HepG2 (cell line): ENCODE results near the gene TBCD. TPM values are rescaled to one million over a fixed set of nuclear protein-coding genes. Genes with fewer than 3 reads are reported as not detected.
A peak's percentile ranks its signal among the peaks of the same experiment; 100 is the strongest.

Experiments used
- ATAC-seq: fragments of 200-7000 bp; cut with Tn5 transposase; 3 replicates; pipeline ENCODE4 v1.9.1; 2020; ENCODE audit warnings: mild to moderate bottlenecking, moderate library complexity
- BruUV-seq: library from RNA; stranded (reverse); fragments of 400-500 nt; replicated peaks from 2 replicates; lab custom pipeline; 2021; lab: Mats Ljungman, UMichigan
- CTCF ChIA-PET: fragments of 300-600 bp; formaldehyde crosslinking; extraction: SDS; loops from one replicate; lab custom pipeline; 2021; ENCODE audit warnings: low total read pairs, inconsistent platforms, low intra/inter-chr PET ratio; lab: Yijun Ruan, JAX
- POLR2A ChIA-PET: fragments of 350-600 bp; sonication (Branson Sonifier 250); formaldehyde crosslinking; loops from one replicate; lab custom pipeline; 2020; ENCODE audit warnings: antibody characterized with exemption, inconsistent platforms; lab: Yijun Ruan, JAX
- DNase-seq: peaks from one replicate; pipeline ENCODE4 v3.0.0-alpha.2; 2015; ENCODE audit warnings: low spot score
- FAIRE-seq: peaks from 3 replicates; lab custom pipeline; 2011; peaks lifted over from hg19 to GRCh38; lab: Jason Lieb, UNC
- H2AFZ ChIP-seq: one replicate; pipeline ENCODE4 v1.6.1; 2011; ENCODE audit warnings: low read length, inconsistent platforms
- H3K27ac ChIP-seq: fragments of 300-600 bp; 3 replicates; pipeline ENCODE4 v1.8.0; 2011; ENCODE audit warnings: mixed run types, mild to moderate bottlenecking, mixed read lengths, low read length, inconsistent platforms; ENCODE audit not compliant: insufficient read depth; ENCODE audit errors: extremely low read length
- H3K27me3 ChIP-seq, 2 experiments: fragments of 200-600 bp in 1 of 2; 2 replicates in 1 of 2; 3 replicates in 1 of 2; pipeline versions ENCODE4 v1.6.0 to v1.8.0; 2011; ENCODE audit warnings: low read length in 2 of 2, mild to moderate bottlenecking in 2 of 2, moderate library complexity in 2 of 2, inconsistent platforms in 1 of 2; ENCODE audit not compliant: insufficient read depth in 2 of 2, control insufficient read depth in 1 of 2
- H3K36me3 ChIP-seq, 2 experiments: fragments of 200-600 bp in 1 of 2; replicated peaks in 1 of 2; 2 replicates in 1 of 2; 3 replicates in 1 of 2; pipeline versions ENCODE4 v1.5.1 to v1.8.0; 2011; ENCODE audit warnings: low read length in 2 of 2, inconsistent platforms in 1 of 2; ENCODE audit not compliant: insufficient read depth in 2 of 2, control insufficient read depth in 1 of 2
- H3K4me1 ChIP-seq: 2 replicates; pipeline ENCODE4 v1.5.1; 2012; ENCODE audit warnings: low read length, inconsistent platforms; ENCODE audit not compliant: insufficient read depth
- H3K4me2 ChIP-seq: 2 replicates; pipeline ENCODE4 v1.6.0; 2011; ENCODE audit warnings: low read depth, low read length, inconsistent platforms
- H3K4me3 ChIP-seq, 3 experiments: fragments of 200-600 bp in 1 of 3; sonication (generic), shearing (Covaris generic) in 1 of 3; replicated peaks in 1 of 3; 2 replicates each; pipeline ENCODE4 v1.5.1; 2011 to 2016; ENCODE audit warnings: low read length in 3 of 3, inconsistent platforms in 2 of 3, low read depth in 2 of 3, mild to moderate bottlenecking in 2 of 3, control low read depth in 1 of 3, mixed read lengths in 1 of 3; ENCODE audit not compliant: insufficient read depth in 1 of 3
- H3K79me2 ChIP-seq: one replicate; pipeline ENCODE4 v1.6.1; 2011; ENCODE audit warnings: low read length, inconsistent platforms; ENCODE audit not compliant: insufficient read depth
- H3K9ac ChIP-seq: 2 replicates; pipeline ENCODE4 v1.6.0; 2011; ENCODE audit warnings: mild to moderate bottlenecking, low read depth, low read length, inconsistent platforms; ENCODE audit not compliant: insufficient read depth
- H3K9me3 ChIP-seq: 2 replicates; pipeline ENCODE4 v1.5.1; 2012; ENCODE audit warnings: mild to moderate bottlenecking, low read length
- H4K20me1 ChIP-seq: 2 replicates; pipeline ENCODE4 v1.6.0; 2011; ENCODE audit warnings: inconsistent platforms, mild to moderate bottlenecking, low read length, moderate library complexity; ENCODE audit not compliant: insufficient read depth
- ADNP ChIP-seq: sonication (generic); formaldehyde crosslinking; IDR thresholded peaks from 2 replicates; pipeline ENCODE4 v1.4.0; 2020; ENCODE audit warnings: missing genetic modification reagents
- CHD4 ChIP-seq: fragments of 200-600 bp; sonication (generic); IDR thresholded peaks from 2 replicates; pipeline ENCODE4 v1.7.0; 2017; ENCODE audit warnings: mild to moderate bottlenecking, low read length, borderline replicate concordance
- FOSL1 ChIP-seq: sonication (generic); formaldehyde crosslinking; IDR thresholded peaks from 2 replicates; pipeline ENCODE4 v1.9.0; 2021; ENCODE audit warnings: missing genetic modification reagents, borderline replicate concordance
- JUND ChIP-seq: sonication (generic); formaldehyde crosslinking; IDR thresholded peaks from 2 replicates; pipeline ENCODE4 v1.8.0; 2022; ENCODE audit warnings: mild to moderate bottlenecking, missing genetic modification reagents
- PRPF4 ChIP-seq: fragments of 200-400 bp; formaldehyde crosslinking; IDR thresholded peaks from 2 replicates; pipeline ENCODE4 v1.6.1; 2016; ENCODE audit warnings: low read length, low read depth; ENCODE audit not compliant: poor library complexity, severe bottlenecking
- REL ChIP-seq: sonication (generic); formaldehyde crosslinking; conservative IDR thresholded peaks from 2 replicates; pipeline ENCODE4 v1.8.0; 2022; ENCODE audit warnings: mild to moderate bottlenecking, missing genetic modification reagents, moderate library complexity
- ZBTB42 ChIP-seq: sonication (generic); formaldehyde crosslinking; IDR thresholded peaks from 2 replicates; pipeline ENCODE4 v1.5.0; 2020; ENCODE audit warnings: mild to moderate bottlenecking, missing genetic modification reagents
- ZFP82 ChIP-seq: sonication (generic); formaldehyde crosslinking; IDR thresholded peaks from 2 replicates; pipeline ENCODE4 v1.5.1; 2020; ENCODE audit warnings: mild to moderate bottlenecking, missing genetic modification reagents, borderline replicate concordance
- ZNF121 ChIP-seq: sonication (generic); formaldehyde crosslinking; IDR thresholded peaks from 2 replicates; pipeline ENCODE4 v1.5.0; 2020; ENCODE audit warnings: mild to moderate bottlenecking, missing genetic modification reagents
- ZNF337 ChIP-seq: sonication (generic); formaldehyde crosslinking; IDR thresholded peaks from 2 replicates; pipeline ENCODE4 v1.5.1; 2020; ENCODE audit warnings: missing genetic modification reagents, low read depth, mild to moderate bottlenecking, borderline replicate concordance
- WGBS: methylation state at CpG from one replicate; pipeline ENCODE4 v1.1.6; 2017; ENCODE audit warnings: low lambda C conversion rate; 5-methylcytosine and 5-hydroxymethylcytosine counted together
- in situ Hi-C: cut with HindIII; loops from 2 replicates; pipeline ENCODE4 v1.10.0; 2017; ENCODE audit warnings: low pct_unique_long_range_greater_than_20kb; ENCODE audit not compliant: extremely low pct_ligation_motif_present
- intact Hi-C: fragments of 100-400 bp; cut with micrococcal nuclease; formaldehyde crosslinking; loops from one replicate; pipeline ENCODE4 v1.10.0; 2022; ENCODE audit not compliant: unreplicated experiment
- polyA plus RNA-seq, 8 experiments: library from polyadenylated mRNA; depleted of rRNA in 3 of 8; stranded (reverse) in 7 of 8; unstranded in 1 of 8; fragments of >200 nt; fragmentation: Illumina TruSeq in 4 of 8; extraction: Trizol in 4 of 8; gene quantifications; 2 replicates each; pipeline versions ENCODE4 v1.2.1 to v1.2.3, GENCODE V29; 2011 to 2016; ENCODE audit warnings: low read depth in 4 of 8, missing spikeins in 1 of 8, mixed read lengths in 1 of 8; ENCODE audit not compliant: insufficient read depth in 1 of 8
- total RNA-seq, 5 experiments: library from RNA; depleted of rRNA; stranded (reverse); fragments of >200 nt; fragmentation: Illumina TruSeq; extraction: Trizol; gene quantifications; 2 replicates each; pipeline ENCODE4 v1.2.3, GENCODE V29; 2016; ENCODE audit warnings: low read depth in 1 of 5
- TF ChIP-seq, protein P1 (sequence below): sonication (generic); formaldehyde crosslinking; conservative IDR thresholded peaks from 2 replicates; pipeline ENCODE4 v1.8.0; 2022; ENCODE audit warnings: mild to moderate bottlenecking, moderate library complexity, missing genetic modification reagents
- TF ChIP-seq, protein P2 (sequence below): sonication (generic); formaldehyde crosslinking; IDR thresholded peaks from 2 replicates; pipeline ENCODE4 v1.5.1; 2020; ENCODE audit warnings: missing genetic modification reagents, mild to moderate bottlenecking, borderline replicate concordance
- TF ChIP-seq, protein P3 (sequence below): sonication (generic); formaldehyde crosslinking; IDR thresholded peaks from 2 replicates; pipeline ENCODE4 v1.5.1; 2020; ENCODE audit warnings: mild to moderate bottlenecking, missing genetic modification reagents, borderline replicate concordance

TBCD gene
- total and polyA plus RNA-seq, 2 of the 13 experiments (the other 11 are each of a cell fraction or from before 2014, with no cell fraction given): 33.9 to 54.8 TPM

DNA sequence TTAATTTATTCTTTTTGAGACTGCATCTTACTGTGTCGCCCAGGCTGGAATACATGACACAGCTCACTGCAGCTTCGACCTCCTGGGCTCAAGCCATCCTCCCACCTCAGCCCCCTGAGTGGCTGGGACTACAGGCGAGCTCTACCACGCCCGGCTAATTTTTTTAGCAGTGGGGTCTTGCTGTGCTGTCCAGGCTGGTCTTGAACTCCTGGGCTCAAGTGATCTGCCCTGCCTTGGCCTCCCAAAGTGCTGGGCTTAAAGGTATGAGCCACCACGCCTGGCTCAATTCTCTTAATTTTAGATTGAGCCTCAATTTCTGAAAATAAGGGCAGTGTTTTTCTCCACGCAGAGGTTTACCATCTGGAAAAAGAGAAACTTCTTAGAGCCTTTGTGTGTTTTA is 46.9 kb downstream of the TBCD start:
- Histone ChIP-seq H3K9me3 (no peaks in the 10 kb centered on the region), H3K36me3 (peaks cover 14 to 49% of the 10 kb centered on the region in 2 experiments), H3K4me1 (no peaks in the 10 kb centered on the region), H3K4me3 (no peak overlapping the region), H3K27me3 (no peaks in the 10 kb centered on the region), H3K4me2 (no peak overlapping the region), H3K79me2 (peaks cover 2% of the 10 kb centered on the region), H3K27ac (no peak overlapping the region), H2AFZ (no peak overlapping the region), H3K9ac (no peak overlapping the region), H4K20me1 (no peaks in the 10 kb centered on the region)
- intact Hi-C loops: no loop called here
- DNase-seq (no peak), FAIRE-seq (no peak), ATAC-seq (no peak)
- TF ChIP-seq REL (CRISPR knock-in tag): no peak
- peak; percentile 66 for TF ChIP-seq ZNF121 (CRISPR knock-in tag)
- TF ChIP-seq ADNP: no peak
- no TSS peak for BruUV-seq
- ChIA-PET POLR2A (no interaction called here), CTCF (no interaction called here)
- in situ Hi-C loops: no loop called here
- whole genome bisulfite sequencing: 96% methylated on average over 7 of the region's 7 CpGs

DNA sequence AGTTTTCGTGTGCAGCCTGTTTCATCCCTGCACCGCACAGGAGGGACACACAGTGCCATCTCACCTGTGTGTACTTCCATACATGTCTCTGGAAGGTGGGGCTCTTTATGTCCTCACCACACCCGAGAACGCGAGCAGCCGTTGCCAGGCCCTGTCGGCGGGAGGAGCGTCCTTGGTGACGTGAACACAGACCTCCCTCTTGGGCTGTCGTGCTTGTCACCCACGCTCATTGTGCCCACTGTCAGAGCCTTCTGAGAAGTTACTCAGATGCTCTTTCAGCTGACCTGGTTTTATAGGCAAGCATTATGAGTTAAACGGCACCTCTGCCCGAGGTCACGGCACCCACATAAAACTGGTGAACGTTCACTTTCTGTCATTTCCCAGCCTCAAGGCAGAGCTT is 47.7 kb downstream of the TBCD start:
- WGBS: 98% methylated on average over 16 of the region's 16 CpGs
- H2AFZ ChIP-seq: no peak overlapping the region
- no peak for FAIRE-seq
- peaks cover 14 to 45% of the 10 kb centered on the region in 2 experiments for H3K36me3 ChIP-seq
- H3K4me2 ChIP-seq: no peak overlapping the region
- H4K20me1 ChIP-seq: no peaks in the 10 kb centered on the region
- intact Hi-C loops (no loop called here), in situ Hi-C loops (no loop called here)
- ATAC-seq: no peak
- H3K27ac ChIP-seq: no peak overlapping the region
- H3K4me1 ChIP-seq: no peaks in the 10 kb centered on the region
- no TSS peak for BruUV-seq
- DNase-seq: no peak
- H3K79me2 ChIP-seq: peaks cover 2% of the 10 kb centered on the region
- no peaks in the 10 kb centered on the region for H3K9me3 ChIP-seq
- H3K9ac ChIP-seq: no peak overlapping the region
- POLR2A ChIA-PET: no interaction called here
- no peaks in the 10 kb centered on the region for H3K27me3 ChIP-seq
- CTCF ChIA-PET: no interaction called here
- H3K4me3 ChIP-seq: no peak overlapping the region
- no peak for TF ChIP-seq ZNF337
- no peak for TF ChIP-seq PRPF4
- TF ChIP-seq ZBTB42 (CRISPR knock-in tag): no peak
- no peak for TF ChIP-seq FOSL1 (CRISPR knock-in tag)
- no peak for TF ChIP-seq CHD4
- TF ChIP-seq, protein P1, sequence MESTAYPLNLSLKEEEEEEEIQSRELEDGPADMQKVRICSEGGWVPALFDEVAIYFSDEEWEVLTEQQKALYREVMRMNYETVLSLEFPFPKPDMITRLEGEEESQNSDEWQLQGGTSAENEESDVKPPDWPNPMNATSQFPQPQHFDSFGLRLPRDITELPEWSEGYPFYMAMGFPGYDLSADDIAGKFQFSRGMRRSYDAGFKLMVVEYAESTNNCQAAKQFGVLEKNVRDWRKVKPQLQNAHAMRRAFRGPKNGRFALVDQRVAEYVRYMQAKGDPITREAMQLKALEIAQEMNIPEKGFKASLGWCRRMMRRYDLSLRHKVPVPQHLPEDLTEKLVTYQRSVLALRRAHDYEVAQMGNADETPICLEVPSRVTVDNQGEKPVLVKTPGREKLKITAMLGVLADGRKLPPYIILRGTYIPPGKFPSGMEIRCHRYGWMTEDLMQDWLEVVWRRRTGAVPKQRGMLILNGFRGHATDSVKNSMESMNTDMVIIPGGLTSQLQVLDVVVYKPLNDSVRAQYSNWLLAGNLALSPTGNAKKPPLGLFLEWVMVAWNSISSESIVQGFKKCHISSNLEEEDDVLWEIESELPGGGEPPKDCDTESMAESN: no peak
- TF ChIP-seq, protein P2, sequence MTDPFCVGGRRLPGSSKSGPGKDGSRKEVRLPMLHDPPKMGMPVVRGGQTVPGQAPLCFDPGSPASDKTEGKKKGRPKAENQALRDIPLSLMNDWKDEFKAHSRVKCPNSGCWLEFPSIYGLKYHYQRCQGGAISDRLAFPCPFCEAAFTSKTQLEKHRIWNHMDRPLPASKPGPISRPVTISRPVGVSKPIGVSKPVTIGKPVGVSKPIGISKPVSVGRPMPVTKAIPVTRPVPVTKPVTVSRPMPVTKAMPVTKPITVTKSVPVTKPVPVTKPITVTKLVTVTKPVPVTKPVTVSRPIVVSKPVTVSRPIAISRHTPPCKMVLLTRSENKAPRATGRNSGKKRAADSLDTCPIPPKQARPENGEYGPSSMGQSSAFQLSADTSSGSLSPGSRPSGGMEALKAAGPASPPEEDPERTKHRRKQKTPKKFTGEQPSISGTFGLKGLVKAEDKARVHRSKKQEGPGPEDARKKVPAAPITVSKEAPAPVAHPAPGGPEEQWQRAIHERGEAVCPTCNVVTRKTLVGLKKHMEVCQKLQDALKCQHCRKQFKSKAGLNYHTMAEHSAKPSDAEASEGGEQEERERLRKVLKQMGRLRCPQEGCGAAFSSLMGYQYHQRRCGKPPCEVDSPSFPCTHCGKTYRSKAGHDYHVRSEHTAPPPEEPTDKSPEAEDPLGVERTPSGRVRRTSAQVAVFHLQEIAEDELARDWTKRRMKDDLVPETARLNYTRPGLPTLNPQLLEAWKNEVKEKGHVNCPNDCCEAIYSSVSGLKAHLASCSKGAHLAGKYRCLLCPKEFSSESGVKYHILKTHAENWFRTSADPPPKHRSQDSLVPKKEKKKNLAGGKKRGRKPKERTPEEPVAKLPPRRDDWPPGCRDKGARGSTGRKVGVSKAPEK (CRISPR knock-in tag): no peak
- no peak for TF ChIP-seq JUND
- TF ChIP-seq ZFP82 (CRISPR knock-in tag): no peak
- TF ChIP-seq, protein P3, sequence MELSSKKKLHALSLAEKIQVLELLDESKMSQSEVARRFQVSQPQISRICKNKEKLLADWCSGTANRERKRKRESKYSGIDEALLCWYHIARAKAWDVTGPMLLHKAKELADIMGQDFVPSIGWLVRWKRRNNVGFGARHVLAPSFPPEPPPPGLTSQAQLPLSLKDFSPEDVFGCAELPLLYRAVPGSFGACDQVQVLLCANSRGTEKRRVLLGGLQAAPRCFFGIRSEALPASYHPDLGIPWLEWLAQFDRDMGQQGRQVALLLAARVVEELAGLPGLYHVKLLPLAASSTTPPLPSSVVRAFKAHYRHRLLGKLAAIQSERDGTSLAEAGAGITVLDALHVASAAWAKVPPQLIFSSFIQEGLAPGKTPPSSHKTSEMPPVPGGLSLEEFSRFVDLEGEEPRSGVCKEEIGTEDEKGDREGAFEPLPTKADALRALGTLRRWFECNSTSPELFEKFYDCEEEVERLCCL (CRISPR knock-in tag): no peak
